NCI-H2029 treated with DMSO at 0.1 percent for 48 hours (cell line): ENCODE results near the gene EID2B.

ENCODE experiments used
- DNase-seq: peaks from one replicate; lab custom pipeline; 2025; lab: John Stamatoyannopoulos, UW

Gene EID2B

GRCh38 chr19:39531834-39532232 is 819 bp downstream of the EID2B start:
- no peak for DNase-seq

GRCh38 chr19:39525205-39525604 is 7.4 kb downstream of the EID2B start:
- DNase-seq: no peak

DNA sequence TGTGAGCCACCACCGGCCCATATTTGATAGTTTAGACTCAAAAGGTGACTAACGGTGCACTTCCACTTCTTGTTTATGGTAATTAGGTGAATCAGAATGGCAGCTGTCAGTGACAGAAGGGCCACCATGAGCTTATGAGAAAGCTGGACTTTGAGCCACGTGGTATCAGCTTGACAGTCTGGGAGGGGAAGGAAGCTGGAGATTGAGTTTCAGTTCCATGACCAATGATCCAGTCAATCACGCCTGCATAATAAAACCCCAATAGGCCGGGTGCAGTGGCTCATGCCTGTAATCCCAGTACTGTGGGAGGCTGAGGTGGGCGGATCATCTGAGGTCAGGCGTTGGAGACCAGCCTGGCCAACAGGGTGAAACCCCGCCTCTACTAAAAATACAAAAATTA is 8.2 kb downstream of the EID2B start:
- no peak for DNase-seq

GRCh38 chr19:39520541-39521484 is 11.8 kb downstream of the EID2B start:
- DNase-seq: no peak

DNA sequence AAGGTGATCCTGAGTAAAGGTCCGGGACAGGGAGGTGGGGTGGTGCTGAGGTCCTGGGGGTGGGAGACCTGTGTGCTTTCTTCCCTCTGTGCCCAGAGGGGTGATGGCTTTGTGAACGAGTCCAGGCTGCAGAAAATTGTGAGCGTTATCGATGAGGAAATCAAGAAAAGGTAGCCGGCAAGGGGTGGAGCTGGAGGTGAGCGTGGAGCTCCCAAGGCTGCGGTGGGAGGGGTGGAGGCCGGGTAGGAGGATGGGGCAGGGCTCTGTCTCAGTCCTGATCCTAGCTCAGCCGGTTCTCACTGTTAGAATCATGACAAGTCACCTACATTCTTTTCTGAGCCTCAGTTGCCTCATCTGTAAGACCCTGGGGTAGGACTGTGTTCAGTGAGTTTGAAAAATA is 13.7 kb downstream of the EID2B start:
- DNase-seq: no peak

GRCh38 chr19:39518458-39518857 is 14.2 kb downstream of the EID2B start:
- DNase-seq: no peak

- DNase-seq: no peak
Observed at GRCh38 chr19:39517432-39517831, 15.2 kb downstream of the EID2B start.

DNA sequence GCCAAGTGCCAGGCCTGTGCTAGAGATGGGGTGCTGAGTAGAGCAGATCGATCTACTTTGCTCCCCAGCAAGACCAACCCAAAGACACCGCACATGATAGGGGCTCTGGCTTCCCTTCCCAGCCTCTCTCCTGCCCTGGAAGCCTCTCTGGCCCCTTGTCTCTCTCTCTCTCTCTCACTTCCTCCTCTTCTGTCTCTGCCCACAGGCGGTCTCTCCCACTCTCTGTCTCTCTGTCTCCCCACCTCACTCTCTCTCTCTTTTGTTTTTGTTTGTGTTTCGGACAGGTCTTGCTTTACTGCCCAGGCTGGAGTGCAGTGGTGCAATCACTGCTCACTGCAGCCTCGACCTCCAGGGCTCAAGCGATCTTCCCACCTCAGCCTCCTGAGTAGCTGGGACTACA is 16.4 kb downstream of the EID2B start:
- DNase-seq: no peak

DNA sequence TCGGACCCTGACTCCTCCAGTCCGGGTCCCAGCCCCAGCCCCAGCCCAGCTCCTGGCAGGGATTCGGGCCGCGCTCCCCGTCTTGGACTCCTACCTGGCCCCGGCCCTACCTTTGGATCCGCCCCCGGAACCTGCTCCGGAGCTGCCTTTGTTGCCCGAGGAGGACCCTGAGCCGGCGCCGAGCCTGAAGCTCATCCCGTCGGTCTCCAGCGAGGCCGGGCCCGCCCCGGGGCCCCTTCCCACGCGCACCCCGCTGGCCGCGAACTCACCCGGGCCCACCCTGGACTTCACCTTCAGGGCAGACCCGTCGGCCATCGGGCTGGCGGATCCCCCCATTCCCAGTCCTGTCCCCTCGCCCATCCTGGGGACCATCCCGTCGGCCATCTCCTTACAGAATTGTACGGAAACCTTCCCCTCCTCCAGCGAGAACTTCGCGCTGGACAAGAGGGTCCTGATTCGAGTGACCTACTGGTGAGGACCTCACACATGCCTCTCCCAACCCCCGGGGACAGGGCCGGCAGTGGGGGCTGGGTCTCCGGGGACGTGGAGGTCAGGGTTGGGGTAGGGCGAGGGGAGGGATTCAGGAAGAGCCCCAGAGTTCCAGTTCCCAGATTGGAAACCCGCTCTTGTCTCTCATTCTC is 17.0 kb downstream of the EID2B start:
- no peak for DNase-seq

- DNase-seq: no peak
Observed at GRCh38 chr19:39514840-39515550, 17.7 kb downstream of the EID2B start, which contains the start of gene SELENOV. SELENOV (plus strand) TSS chr19:39515139; CDS start chr19:39515213, 74 bp downstream.

DNA sequence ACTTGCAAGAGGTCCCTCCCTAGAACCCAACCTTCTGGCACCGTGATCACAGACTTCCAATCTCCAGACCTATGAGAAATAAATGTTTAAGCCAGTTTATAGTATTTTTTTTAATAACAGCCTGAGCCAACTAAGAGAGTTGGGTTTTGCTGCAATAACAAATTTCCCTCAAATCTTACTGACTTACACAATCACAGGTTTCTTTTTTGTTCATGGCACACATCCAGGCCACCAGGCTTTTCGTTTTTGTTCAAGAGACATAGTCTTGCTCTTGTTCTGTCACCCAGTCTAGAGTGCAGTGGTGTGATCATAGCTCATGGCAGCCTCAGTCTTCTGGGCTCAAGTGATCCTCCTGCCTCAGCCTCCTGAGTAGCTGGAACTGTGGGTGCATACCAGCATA is 19.7 kb downstream of the EID2B start:
- no peak for DNase-seq

DNA sequence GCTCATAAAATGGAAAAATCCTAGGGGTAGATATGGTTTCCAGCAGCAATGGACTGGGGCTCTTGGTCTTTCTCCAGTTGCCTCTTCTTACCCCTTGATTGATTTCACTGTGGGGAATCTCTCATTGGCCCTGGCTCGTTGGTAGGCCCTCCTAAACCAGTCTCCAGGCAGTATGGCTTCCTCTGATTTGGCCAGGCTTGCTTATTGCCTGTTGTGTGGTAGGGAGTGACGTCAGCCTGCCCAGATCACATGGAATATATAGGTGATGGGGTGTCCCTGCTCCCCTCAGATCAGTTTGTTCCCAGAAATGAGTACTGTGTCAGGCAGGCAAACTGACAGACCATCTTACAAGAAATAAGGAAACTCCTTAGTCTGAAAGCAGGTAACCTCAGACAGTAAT is 23.4 kb downstream of the EID2B start:
- DNase-seq: no peak

GRCh38 chr19:39508629-39509028 is 24.0 kb downstream of the EID2B start:
- DNase-seq: no peak

DNA sequence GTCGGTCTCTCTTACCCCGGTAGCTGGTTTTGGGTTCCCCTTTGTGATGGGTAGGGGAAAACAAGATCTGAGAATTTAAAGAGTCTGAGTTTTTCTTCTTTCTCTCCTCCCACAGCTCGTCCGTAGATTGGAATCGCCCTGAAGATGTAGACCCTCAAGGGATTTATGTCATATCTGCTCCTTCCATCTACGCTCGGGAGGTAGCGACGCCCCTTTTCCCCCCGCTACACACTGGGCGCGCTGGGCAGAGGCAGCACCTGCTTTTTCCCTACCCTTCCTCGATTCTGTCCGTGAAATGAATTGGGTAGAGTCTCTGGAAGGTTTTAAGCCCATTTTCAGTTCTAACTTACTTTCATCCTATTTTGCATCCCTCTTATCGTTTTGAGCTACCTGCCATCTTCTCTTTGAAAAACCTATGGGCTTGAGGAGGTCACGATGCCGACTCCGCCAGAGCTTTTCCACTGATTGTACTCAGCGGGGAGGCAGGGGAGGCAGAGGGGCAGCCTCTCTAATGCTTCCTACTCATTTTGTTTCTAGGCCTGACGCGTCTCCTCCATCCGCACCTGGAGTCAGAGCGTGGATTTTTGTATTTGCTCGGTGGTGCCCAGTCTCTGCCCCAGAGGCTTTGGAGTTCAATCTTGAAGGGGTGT is 24.8 kb downstream of the EID2B start:
- DNase-seq: no peak

GRCh38 chr19:39506944-39507714 is 25.5 kb downstream of the EID2B start:
- no peak for DNase-seq

GRCh38 chr19:39506598-39506943 is 26.1 kb downstream of the EID2B start:
- no peak for DNase-seq

- DNase-seq: no peak
Observed at GRCh38 chr19:39502640-39503417, 29.8 kb downstream of the EID2B start.

DNA sequence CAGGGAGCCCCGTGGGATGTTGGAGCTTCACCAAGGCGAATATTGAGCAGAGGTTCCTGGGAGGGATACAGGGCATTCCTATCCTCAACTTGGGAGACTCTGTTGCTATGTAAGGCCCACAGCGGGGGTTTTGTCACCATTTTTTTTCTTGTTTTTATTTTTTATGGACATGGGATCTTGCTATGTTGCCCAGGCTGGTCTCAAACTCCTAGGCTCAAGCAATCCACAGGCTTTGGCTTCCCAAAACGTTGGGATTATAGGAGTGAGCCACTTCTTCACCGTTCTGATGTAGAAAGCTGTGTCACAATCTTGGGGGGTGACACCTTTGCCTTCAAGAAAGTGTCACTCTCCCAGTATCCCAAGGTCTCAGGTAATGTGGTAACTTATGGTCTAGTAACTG is 31.3 kb downstream of the EID2B start:
- no peak for DNase-seq

GRCh38 chr19:39500543-39500942 is 32.1 kb downstream of the EID2B start:
- DNase-seq: no peak

DNA sequence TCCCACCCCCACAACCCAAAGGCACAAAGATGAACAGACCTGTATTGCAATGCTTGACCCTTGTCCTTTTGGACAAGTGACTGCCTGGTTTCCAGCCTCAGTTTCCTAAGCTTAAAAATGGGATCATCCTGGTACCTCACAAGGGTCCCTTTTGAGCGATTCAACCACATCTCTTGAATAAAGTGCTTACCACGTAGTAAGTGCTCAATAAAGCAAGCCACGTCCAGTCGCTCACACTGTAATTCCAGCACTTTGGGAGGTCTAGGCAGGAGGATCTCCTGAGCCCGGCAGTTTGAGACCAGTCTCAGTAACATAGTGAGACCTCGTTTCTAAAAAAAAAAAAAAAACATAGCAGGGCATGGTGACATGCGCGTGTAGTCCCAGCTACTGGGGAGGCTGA is 32.7 kb downstream of the EID2B start:
- DNase-seq: no peak
